ENCODE measurements around the gene NDUFB3.
"Not testable (repeated sequence)": the region's sequence is repeated elsewhere in the genome, so short reads cannot be mapped to it uniquely, and the experiment has no call there.

The NDUFB3 gene

DNA sequence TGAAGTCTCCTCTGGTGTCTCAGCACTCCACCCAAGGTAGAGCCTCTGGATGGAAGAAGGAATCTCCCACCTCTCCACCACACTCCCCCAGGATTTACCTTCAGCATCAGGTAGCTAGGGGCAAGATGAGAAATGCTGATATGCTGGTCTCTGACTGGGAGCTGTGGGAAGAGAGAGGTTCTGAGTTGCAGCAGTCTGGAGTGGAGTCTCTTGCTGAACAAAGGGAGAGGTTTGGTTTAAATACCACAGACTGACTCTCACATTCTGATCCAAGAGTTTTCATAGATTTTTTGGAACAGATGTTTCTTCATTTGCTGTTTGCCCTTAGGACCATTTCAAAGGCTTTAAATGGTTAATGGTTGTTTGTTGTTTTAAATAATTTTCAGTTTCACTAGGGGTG, 43.0 kb downstream of the NDUFB3 start:
- H3K4me3 ChIP-seq (ENCODE audit: insufficient read depth, low read depth, low read length, poor library complexity, severe bottlenecking), result no peak overlapping the region
- DNase-seq, result no peak
- no peaks in the 10 kb centered on the region for H3K36me3 ChIP-seq (ENCODE audit: control insufficient read depth, insufficient read depth, low read length)
- no peaks in the 10 kb centered on the region for H3K9me3 ChIP-seq (ENCODE audit: control insufficient read depth, low read length)
- no peak overlapping the region for H3K27ac ChIP-seq (ENCODE audit: insufficient read depth, low read length, poor library complexity, severe bottlenecking)
- H3K4me1 ChIP-seq (ENCODE audit: control insufficient read depth, insufficient read depth, low read length, poor library complexity, severe bottlenecking), result peaks cover 19% of the 10 kb centered on the region
- no peaks in the 10 kb centered on the region for H3K27me3 ChIP-seq (replicated peaks; ENCODE audit: control insufficient read depth, insufficient read depth, low read length, poor library complexity, severe bottlenecking)

- Histone ChIP-seq H3K27me3 (replicated peaks; ENCODE audit: control insufficient read depth, insufficient read depth, low read length, poor library complexity, severe bottlenecking) (no peaks in the 10 kb centered on the region), H3K9me3 (ENCODE audit: control insufficient read depth, low read length) (no peaks in the 10 kb centered on the region), H3K27ac (ENCODE audit: insufficient read depth, low read length, poor library complexity, severe bottlenecking) (peak within 1 kb of the TSS; percentile 94), H3K4me1 (ENCODE audit: control insufficient read depth, insufficient read depth, low read length, poor library complexity, severe bottlenecking) (peaks cover 26% of the 10 kb centered on the region), H3K4me3 (ENCODE audit: insufficient read depth, low read depth, low read length, poor library complexity, severe bottlenecking) (peak within 1 kb of the TSS; percentile 87), H3K36me3 (ENCODE audit: control insufficient read depth, insufficient read depth, low read length) (no peaks in the 10 kb centered on the region)
- peak; percentile 76 to 80 (median 77) for DNase-seq
Measured at GRCh38 chr2:201116115-201116958, 44.5 kb downstream of the NDUFB3 start, which contains the start of gene CFLAR. Gene CFLAR (plus strand): TSS chr2:201116164. CDS start chr2:201129866, 13,702 bp downstream.

GRCh38 chr2:201116959-201117734, 45.3 kb downstream of the NDUFB3 start:
- Histone ChIP-seq H3K4me1 (ENCODE audit: control insufficient read depth, insufficient read depth, low read length, poor library complexity, severe bottlenecking) (peaks cover 33% of the 10 kb centered on the region), H3K4me3 (ENCODE audit: insufficient read depth, low read depth, low read length, poor library complexity, severe bottlenecking) (peak overlapping the region; percentile 87), H3K36me3 (ENCODE audit: control insufficient read depth, insufficient read depth, low read length) (no peaks in the 10 kb centered on the region), H3K27me3 (replicated peaks; ENCODE audit: control insufficient read depth, insufficient read depth, low read length, poor library complexity, severe bottlenecking) (no peaks in the 10 kb centered on the region), H3K9me3 (ENCODE audit: control insufficient read depth, low read length) (no peaks in the 10 kb centered on the region), H3K27ac (ENCODE audit: insufficient read depth, low read length, poor library complexity, severe bottlenecking) (peak overlapping the region; percentile 94)
- DNase-seq, result peak in 2 of 3 donors; percentile 24 to 27

- peak overlapping the region; percentile 94 for H3K27ac ChIP-seq (ENCODE audit: insufficient read depth, low read length, poor library complexity, severe bottlenecking)
- not testable (repeated sequence) for H3K36me3 ChIP-seq (ENCODE audit: control insufficient read depth, insufficient read depth, low read length); H3K27me3 ChIP-seq (replicated peaks; ENCODE audit: control insufficient read depth, insufficient read depth, low read length, poor library complexity, severe bottlenecking); H3K9me3 ChIP-seq (ENCODE audit: control insufficient read depth, low read length)
- peaks cover 39% of the 10 kb centered on the region for H3K4me1 ChIP-seq (ENCODE audit: control insufficient read depth, insufficient read depth, low read length, poor library complexity, severe bottlenecking)
- DNase-seq, result peak in 1 of 3 donors; percentile 40
- H3K4me3 ChIP-seq (ENCODE audit: insufficient read depth, low read depth, low read length, poor library complexity, severe bottlenecking), result peak overlapping the region; percentile 87
Measured at GRCh38 chr2:201117735-201118094, 45.9 kb downstream of the NDUFB3 start.

- DNase-seq, result peak; percentile 70 to 77 (median 72)
- no peaks in the 10 kb centered on the region for H3K36me3 ChIP-seq (ENCODE audit: control insufficient read depth, insufficient read depth, low read length)
- peaks cover 45% of the 10 kb centered on the region for H3K4me1 ChIP-seq (ENCODE audit: control insufficient read depth, insufficient read depth, low read length, poor library complexity, severe bottlenecking)
- peak overlapping the region; percentile 94 for H3K27ac ChIP-seq (ENCODE audit: insufficient read depth, low read length, poor library complexity, severe bottlenecking)
- H3K4me3 ChIP-seq (ENCODE audit: insufficient read depth, low read depth, low read length, poor library complexity, severe bottlenecking), result peak overlapping the region; percentile 87
- H3K9me3 ChIP-seq (ENCODE audit: control insufficient read depth, low read length), result no peaks in the 10 kb centered on the region
- no peaks in the 10 kb centered on the region for H3K27me3 ChIP-seq (replicated peaks; ENCODE audit: control insufficient read depth, insufficient read depth, low read length, poor library complexity, severe bottlenecking)
Measured at GRCh38 chr2:201118121-201118960, 46.5 kb downstream of the NDUFB3 start.

DNA sequence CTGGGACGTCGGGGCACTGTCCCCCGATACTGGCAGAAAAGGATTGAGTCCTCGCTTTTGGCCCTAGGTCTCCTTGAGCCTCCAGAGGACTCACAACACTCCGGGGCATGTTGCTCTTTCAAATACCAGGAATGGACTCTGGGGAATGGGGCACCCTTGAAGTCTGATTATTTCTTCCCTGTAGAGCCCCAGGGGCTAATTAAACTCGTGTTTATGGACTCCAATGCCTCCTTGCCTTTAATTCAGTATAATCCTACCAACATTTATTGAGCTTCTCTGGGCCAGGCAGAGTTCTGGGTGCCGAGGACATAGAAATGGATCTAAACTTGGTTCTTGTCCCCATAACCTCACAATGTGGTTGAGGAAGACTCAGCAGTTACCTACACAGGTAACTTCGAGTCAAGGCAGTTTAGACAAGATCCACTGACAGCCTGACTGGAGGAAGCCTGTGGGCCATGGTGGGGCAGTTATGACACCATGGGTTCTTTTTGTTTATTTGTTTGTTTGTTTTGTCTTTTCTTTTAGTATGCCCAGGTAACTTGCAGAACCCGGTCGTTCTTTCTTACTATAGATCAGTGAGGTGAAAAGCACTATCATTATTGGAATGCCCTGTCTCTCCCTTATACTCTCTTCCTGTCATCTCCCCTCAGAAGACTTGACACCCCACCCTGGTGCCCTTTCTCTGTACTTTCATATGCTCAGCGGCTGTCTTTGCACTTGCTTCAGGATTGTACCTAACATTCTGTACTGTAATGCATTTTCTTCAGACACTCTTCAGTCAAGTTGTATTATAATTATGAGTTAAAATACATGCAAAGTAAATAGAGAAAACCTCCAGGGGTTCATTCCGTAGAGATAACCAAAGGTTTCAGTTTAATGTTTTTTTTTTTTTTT, 47.4 kb downstream of the NDUFB3 start:
- Histone ChIP-seq H3K9me3 (ENCODE audit: control insufficient read depth, low read length) (no peaks in the 10 kb centered on the region), H3K27ac (ENCODE audit: insufficient read depth, low read length, poor library complexity, severe bottlenecking) (peak overlapping the region; percentile 94), H3K4me3 (ENCODE audit: insufficient read depth, low read depth, low read length, poor library complexity, severe bottlenecking) (peak overlapping the region; percentile 87), H3K36me3 (ENCODE audit: control insufficient read depth, insufficient read depth, low read length) (no peaks in the 10 kb centered on the region), H3K27me3 (replicated peaks; ENCODE audit: control insufficient read depth, insufficient read depth, low read length, poor library complexity, severe bottlenecking) (no peaks in the 10 kb centered on the region), H3K4me1 (ENCODE audit: control insufficient read depth, insufficient read depth, low read length, poor library complexity, severe bottlenecking) (peaks cover 52% of the 10 kb centered on the region)
- DNase-seq, result no peak

DNA sequence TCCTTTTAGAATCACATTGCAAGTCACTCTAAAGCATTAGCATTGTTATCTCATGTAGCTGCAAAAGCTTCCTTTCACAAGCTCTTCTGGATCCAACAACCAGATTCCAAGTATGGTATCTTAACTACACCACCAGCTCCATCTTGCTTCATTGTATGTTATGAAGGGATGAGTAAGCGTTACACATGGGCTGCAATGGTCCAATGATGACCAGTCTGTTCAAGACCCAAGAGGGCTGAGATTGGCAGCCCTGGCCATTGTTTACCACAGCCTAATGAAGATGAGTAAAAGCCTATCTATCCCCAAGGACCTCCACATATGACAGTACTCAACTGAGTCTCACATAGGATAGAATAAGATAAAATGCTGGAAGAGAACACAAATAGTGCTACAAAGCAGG, 50.5 kb downstream of the NDUFB3 start:
- peaks cover 62% of the 10 kb centered on the region for H3K4me1 ChIP-seq (ENCODE audit: control insufficient read depth, insufficient read depth, low read length, poor library complexity, severe bottlenecking)
- peak overlapping the region; percentile 94 for H3K27ac ChIP-seq (ENCODE audit: insufficient read depth, low read length, poor library complexity, severe bottlenecking)
- no peaks in the 10 kb centered on the region for H3K36me3 ChIP-seq (ENCODE audit: control insufficient read depth, insufficient read depth, low read length)
- H3K27me3 ChIP-seq (replicated peaks; ENCODE audit: control insufficient read depth, insufficient read depth, low read length, poor library complexity, severe bottlenecking), result no peaks in the 10 kb centered on the region
- no peaks in the 10 kb centered on the region for H3K9me3 ChIP-seq (ENCODE audit: control insufficient read depth, low read length)
- peak overlapping the region; percentile 87 for H3K4me3 ChIP-seq (ENCODE audit: insufficient read depth, low read depth, low read length, poor library complexity, severe bottlenecking)
- no peak for DNase-seq

DNA sequence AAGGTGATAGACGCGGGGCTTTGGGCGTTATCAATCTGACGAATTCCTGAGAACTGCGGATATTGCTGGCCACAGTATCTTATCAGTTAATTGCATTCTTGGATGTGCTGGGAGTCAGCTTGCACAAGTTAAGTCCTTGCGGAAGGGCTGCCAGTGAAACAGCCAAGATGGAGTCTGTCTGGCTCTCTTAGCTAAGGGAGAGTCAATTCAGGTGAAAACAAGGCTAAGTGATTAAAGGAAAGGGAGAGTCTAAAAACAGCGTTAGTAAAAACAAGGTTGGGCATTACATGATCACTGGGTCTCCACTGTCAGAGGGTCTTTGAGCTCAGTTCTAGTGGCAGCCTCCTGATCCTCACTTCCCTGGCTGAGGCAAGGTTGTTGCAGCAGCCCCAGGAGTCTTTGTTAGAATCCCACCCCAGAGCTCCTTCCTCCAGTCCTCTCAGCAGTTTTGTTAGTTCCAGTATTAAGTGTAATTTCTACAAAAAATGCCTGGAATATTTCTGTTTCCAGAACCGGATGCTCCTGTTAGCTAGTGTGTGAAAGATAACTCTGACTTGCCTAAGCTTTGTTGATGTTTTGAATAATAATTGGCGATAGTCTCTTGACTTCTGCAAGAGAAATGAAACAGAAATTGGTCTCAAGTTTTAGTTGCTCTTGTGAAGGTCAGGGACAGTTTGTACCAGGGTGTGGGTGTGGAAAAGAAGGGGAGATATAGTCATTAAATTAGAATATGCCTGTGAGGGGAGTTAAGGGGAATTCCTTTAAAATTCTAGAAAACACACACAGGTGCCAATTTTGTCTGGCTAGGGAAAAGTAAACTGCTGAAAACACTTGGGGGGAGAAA, 54.7 kb downstream of the NDUFB3 start:
- Histone ChIP-seq H3K36me3 (ENCODE audit: control insufficient read depth, insufficient read depth, low read length) (no peaks in the 10 kb centered on the region), H3K4me1 (ENCODE audit: control insufficient read depth, insufficient read depth, low read length, poor library complexity, severe bottlenecking) (peaks cover 86% of the 10 kb centered on the region), H3K4me3 (ENCODE audit: insufficient read depth, low read depth, low read length, poor library complexity, severe bottlenecking) (peak overlapping the region; percentile 30)

More for the DNA sequence above, 54.7 kb downstream of the NDUFB3 start:
- DNase-seq, result no peak
- Histone ChIP-seq H3K9me3 (ENCODE audit: control insufficient read depth, low read length) (no peaks in the 10 kb centered on the region), H3K27me3 (replicated peaks; ENCODE audit: control insufficient read depth, insufficient read depth, low read length, poor library complexity, severe bottlenecking) (no peaks in the 10 kb centered on the region), H3K27ac (ENCODE audit: insufficient read depth, low read length, poor library complexity, severe bottlenecking) (peak overlapping the region; percentile 94)

All from effector memory CD4-positive, alpha-beta T cell (primary cell).